Panc1 (cell line): ENCODE results near the gene GOLGA6L24.
"Not testable (repeated sequence)": the region's sequence is repeated elsewhere in the genome, so short reads cannot be mapped to it uniquely, and the experiment has no call there.

Source experiments
- CTCF ChIP-seq: fragments of 450-650 bp; IDR thresholded peaks from 2 replicates; pipeline ENCODE4 v1.5.1; 2017; ENCODE audit warnings: mild to moderate bottlenecking
- POLR2AphosphoS5 ChIP-seq: IDR thresholded peaks from 2 replicates; pipeline ENCODE4 v1.6.1; 2012; ENCODE audit warnings: mild to moderate bottlenecking, low read depth, low read length, moderate library complexity
- REST ChIP-seq, 2 experiments: IDR thresholded peaks; 2 replicates each; pipeline ENCODE4 v1.6.1; 2011 to 2012; ENCODE audit warnings: low read depth in 2 of 2, control low read depth in 1 of 2, low read length in 1 of 2, mild to moderate bottlenecking in 1 of 2, moderate library complexity in 1 of 2; ENCODE audit not compliant: insufficient read depth in 1 of 2
- TCF7L2 ChIP-seq: IDR thresholded peaks from 2 replicates; pipeline ENCODE4 v1.6.1; 2011; ENCODE audit warnings: mild to moderate bottlenecking, low read depth, low read length, inconsistent platforms

- not testable (repeated sequence) for TF ChIP-seq CTCF; POLR2AphosphoS5; TCF7L2; REST (IDR thresholded peaks at IDR 0.05; ENCODE audit: insufficient read depth in 1 of 2, low read depth in 2 of 2, low read length in 1 of 2)
These were observed 36.4 kb downstream of the GOLGA6L24 start for GRCh38 chr15:28321358-28322078.
